ENCODE measurements around the gene PBX3. TPM values are rescaled to one million over a fixed set of nuclear protein-coding genes. Genes with fewer than 3 reads are reported as not detected.

The PBX3 gene
- total RNA-seq, 2 donors from 2014 or later = 37.5 to 46.1 TPM

DNA sequence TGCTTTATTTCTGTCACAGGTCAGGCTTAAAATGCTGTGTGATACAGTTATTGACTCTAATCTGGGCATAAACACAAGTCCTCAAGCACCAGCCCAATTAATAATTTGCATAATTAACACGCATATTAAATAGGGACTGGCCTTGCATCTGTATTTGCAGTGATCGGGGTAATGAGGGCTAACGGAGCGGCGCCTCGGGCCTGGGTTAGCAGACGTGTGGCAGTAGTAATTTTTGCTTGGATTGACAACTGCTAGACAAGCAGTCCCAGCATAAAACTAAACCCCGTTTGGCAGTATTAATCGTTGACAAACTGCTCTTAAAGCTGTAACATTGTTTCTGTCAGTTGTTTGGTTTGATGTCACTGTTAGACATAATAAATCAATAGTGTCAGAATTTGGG, 109.2 kb downstream of the PBX3 start:
- peaks cover 21% of the 10 kb centered on the region for H3K4me1 Mint-ChIP-seq
- H3K9ac ChIP-seq (ENCODE audit: extremely low read depth, low read length, poor library complexity, severe bottlenecking) = no peak overlapping the region
- TF ChIP-seq, protein P1, sequence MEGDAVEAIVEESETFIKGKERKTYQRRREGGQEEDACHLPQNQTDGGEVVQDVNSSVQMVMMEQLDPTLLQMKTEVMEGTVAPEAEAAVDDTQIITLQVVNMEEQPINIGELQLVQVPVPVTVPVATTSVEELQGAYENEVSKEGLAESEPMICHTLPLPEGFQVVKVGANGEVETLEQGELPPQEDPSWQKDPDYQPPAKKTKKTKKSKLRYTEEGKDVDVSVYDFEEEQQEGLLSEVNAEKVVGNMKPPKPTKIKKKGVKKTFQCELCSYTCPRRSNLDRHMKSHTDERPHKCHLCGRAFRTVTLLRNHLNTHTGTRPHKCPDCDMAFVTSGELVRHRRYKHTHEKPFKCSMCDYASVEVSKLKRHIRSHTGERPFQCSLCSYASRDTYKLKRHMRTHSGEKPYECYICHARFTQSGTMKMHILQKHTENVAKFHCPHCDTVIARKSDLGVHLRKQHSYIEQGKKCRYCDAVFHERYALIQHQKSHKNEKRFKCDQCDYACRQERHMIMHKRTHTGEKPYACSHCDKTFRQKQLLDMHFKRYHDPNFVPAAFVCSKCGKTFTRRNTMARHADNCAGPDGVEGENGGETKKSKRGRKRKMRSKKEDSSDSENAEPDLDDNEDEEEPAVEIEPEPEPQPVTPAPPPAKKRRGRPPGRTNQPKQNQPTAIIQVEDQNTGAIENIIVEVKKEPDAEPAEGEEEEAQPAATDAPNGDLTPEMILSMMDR (conservative IDR thresholded peaks at IDR 0.05) = no peak
- peaks cover 2% of the 10 kb centered on the region for H3K4me1 ChIP-seq (ENCODE audit: control insufficient read depth, insufficient read depth, low read length)
- H3K27ac Mint-ChIP-seq = no peak overlapping the region
- WGBS, 2 experiments (ENCODE audit: insufficient coverage in 1 of 2, insufficient read length in 1 of 2) = 93 to 94% methylated on average over 9 of the region's 9 CpGs
- peaks cover under 1% of the 10 kb centered on the region for H3K36me3 ChIP-seq (ENCODE audit: control insufficient read depth, insufficient read depth, low read length)
- H3K9me3 ChIP-seq (ENCODE audit: control insufficient read depth, low read length) = peaks cover 1% of the 10 kb centered on the region
- H3K27ac ChIP-seq (ENCODE audit: low read depth, low read length) = no peak overlapping the region
- H3K36me3 Mint-ChIP-seq (ENCODE audit: low read depth) = no peaks in the 10 kb centered on the region
- H3K4me3 Mint-ChIP-seq = no peak overlapping the region
- H3K27me3 Mint-ChIP-seq (ENCODE audit: insufficient read depth) = no peaks in the 10 kb centered on the region
- H3K4me3 ChIP-seq (ENCODE audit: low read length) = no peak overlapping the region
- no peaks in the 10 kb centered on the region for H3K9me3 Mint-ChIP-seq
- H3K27me3 ChIP-seq (ENCODE audit: control insufficient read depth, insufficient read depth, low read length, poor library complexity, severe bottlenecking) = no peaks in the 10 kb centered on the region
- no peak for DNase-seq

GRCh38 chr9:125861405-125862058, 114.4 kb downstream of the PBX3 start:
- Histone ChIP-seq H3K36me3 (ENCODE audit: control insufficient read depth, insufficient read depth, low read length) (peaks cover 5% of the 10 kb centered on the region), H3K27ac (ENCODE audit: low read depth, low read length) (no peak overlapping the region), H3K4me1 (ENCODE audit: control insufficient read depth, insufficient read depth, low read length) (no peaks in the 10 kb centered on the region), H3K9ac (ENCODE audit: extremely low read depth, low read length, poor library complexity, severe bottlenecking) (no peak overlapping the region), H3K9me3 (ENCODE audit: control insufficient read depth, low read length) (peaks cover 5% of the 10 kb centered on the region), H3K4me3 (ENCODE audit: low read length) (no peak overlapping the region), H3K27me3 (ENCODE audit: control insufficient read depth, insufficient read depth, low read length, poor library complexity, severe bottlenecking) (no peaks in the 10 kb centered on the region)
- no peaks in the 10 kb centered on the region for H3K27me3 Mint-ChIP-seq (ENCODE audit: insufficient read depth)
- H3K27ac Mint-ChIP-seq = no peak overlapping the region
- H3K4me3 Mint-ChIP-seq = no peak overlapping the region
- TF ChIP-seq, protein P1 (conservative IDR thresholded peaks at IDR 0.05) = no peak
- peaks cover 2% of the 10 kb centered on the region for H3K4me1 Mint-ChIP-seq
- no peak for DNase-seq
- H3K36me3 Mint-ChIP-seq (ENCODE audit: low read depth) = peaks cover 4% of the 10 kb centered on the region
- H3K9me3 Mint-ChIP-seq = peaks cover 2% of the 10 kb centered on the region

GRCh38 chr9:125863923-125864322, 116.8 kb downstream of the PBX3 start:
- Histone ChIP-seq H3K27me3 (ENCODE audit: control insufficient read depth, insufficient read depth, low read length, poor library complexity, severe bottlenecking) (no peaks in the 10 kb centered on the region), H3K9ac (ENCODE audit: extremely low read depth, low read length, poor library complexity, severe bottlenecking) (no peak overlapping the region), H3K27ac (ENCODE audit: low read depth, low read length) (no peak overlapping the region), H3K36me3 (ENCODE audit: control insufficient read depth, insufficient read depth, low read length) (peaks cover 5% of the 10 kb centered on the region), H3K9me3 (ENCODE audit: control insufficient read depth, low read length) (peaks cover 5% of the 10 kb centered on the region), H3K4me1 (ENCODE audit: control insufficient read depth, insufficient read depth, low read length) (no peaks in the 10 kb centered on the region), H3K4me3 (ENCODE audit: low read length) (no peak overlapping the region)
- Mint-ChIP-seq H3K36me3 (ENCODE audit: low read depth) (peaks cover 4% of the 10 kb centered on the region), H3K4me1 (peaks cover 2% of the 10 kb centered on the region), H3K4me3 (no peak overlapping the region), H3K27ac (no peak overlapping the region), H3K9me3 (peaks cover 2% of the 10 kb centered on the region), H3K27me3 (ENCODE audit: insufficient read depth) (no peaks in the 10 kb centered on the region)
- TF ChIP-seq, protein P1 (conservative IDR thresholded peaks at IDR 0.05) = no peak
- no peak for DNase-seq
- WGBS, 2 experiments (ENCODE audit: insufficient coverage in 1 of 2, insufficient read length in 1 of 2) = 91% methylated on average over 1 of the region's 1 CpG; no CpG with 5 or more reads in 1 of the 2 experiments
